ENCODE measurements around the gene EFCAB6.

EFCAB6 gene

GRCh38 chr22:43754176-43754575 is 57.9 kb downstream of the EFCAB6 start:
- TF ChIP-seq CTCF (IDR thresholded peaks at IDR 0.05; ENCODE audit: borderline replicate concordance, control extremely low read depth, extremely low read depth, insufficient read depth, missing control alignments) = no peak
- no peak for DNase-seq (ENCODE audit: low spot score)
- in situ Hi-C loops (cut with MboI; ENCODE audit: low sequenced_read_pairs, unreplicated experiment) = no loop called here

GRCh38 chr22:43753688-43754087 is 58.4 kb downstream of the EFCAB6 start:
- in situ Hi-C loops (cut with MboI; ENCODE audit: low sequenced_read_pairs, unreplicated experiment) = no loop called here
- no peak for DNase-seq (ENCODE audit: low spot score)

GRCh38 chr22:43750751-43751150 is 61.4 kb downstream of the EFCAB6 start:
- TF ChIP-seq CTCF (IDR thresholded peaks at IDR 0.05; ENCODE audit: borderline replicate concordance, control extremely low read depth, extremely low read depth, insufficient read depth, missing control alignments) = no peak
- no peak for DNase-seq (ENCODE audit: low spot score)
- in situ Hi-C loops (cut with MboI; ENCODE audit: low sequenced_read_pairs, unreplicated experiment) = no loop called here

More at GRCh38 chr22:43753688-43754087, 58.4 kb downstream of the EFCAB6 start:
- TF ChIP-seq CTCF (IDR thresholded peaks at IDR 0.05; ENCODE audit: borderline replicate concordance, control extremely low read depth, extremely low read depth, insufficient read depth, missing control alignments) = no peak

- in situ Hi-C loops (cut with MboI; ENCODE audit: low sequenced_read_pairs, unreplicated experiment) = no loop called here
These were observed 62.6 kb downstream of the EFCAB6 start for GRCh38 chr22:43749473-43749872.

GRCh38 chr22:43747877-43748276 is 64.2 kb downstream of the EFCAB6 start:
- in situ Hi-C loops (cut with MboI; ENCODE audit: low sequenced_read_pairs, unreplicated experiment) = no loop called here
- no peak for DNase-seq (ENCODE audit: low spot score)
- TF ChIP-seq CTCF (IDR thresholded peaks at IDR 0.05; ENCODE audit: borderline replicate concordance, control extremely low read depth, extremely low read depth, insufficient read depth, missing control alignments) = no peak

More at GRCh38 chr22:43749473-43749872, 62.6 kb downstream of the EFCAB6 start:
- DNase-seq (ENCODE audit: low spot score) = no peak
- TF ChIP-seq CTCF (IDR thresholded peaks at IDR 0.05; ENCODE audit: borderline replicate concordance, control extremely low read depth, extremely low read depth, insufficient read depth, missing control alignments) = no peak

- in situ Hi-C loops (cut with MboI; ENCODE audit: low sequenced_read_pairs, unreplicated experiment) = no loop called here
- no peak for TF ChIP-seq CTCF (IDR thresholded peaks at IDR 0.05; ENCODE audit: borderline replicate concordance, control extremely low read depth, extremely low read depth, insufficient read depth, missing control alignments)
- DNase-seq (ENCODE audit: low spot score) = no peak
These were observed 65.0 kb downstream of the EFCAB6 start for GRCh38 chr22:43747058-43747457.
